CD14-positive monocyte (primary cell): Measurements from ENCODE around the gene PXMP4. TPM values are rescaled to one million over a fixed set of nuclear protein-coding genes. Genes with fewer than 3 reads are reported as not detected.

ENCODE experiments used
- DNase-seq, 3 donors: peaks; one replicate each; pipeline ENCODE4 v3.0.0-alpha.2; 2011 to 2022
- H2AFZ ChIP-seq: 2 replicates; pipeline ENCODE4 v1.6.0; 2012; ENCODE audit warnings: mild to moderate bottlenecking, low read depth, low read length, inconsistent platforms; ENCODE audit not compliant: insufficient read depth, poor library complexity, severe bottlenecking
- H3K27ac ChIP-seq, 2 donors: 1 replicate in 1 of 2; 2 replicates in 1 of 2; pipeline ENCODE4 v1.5.1; 2012 to 2013; ENCODE audit warnings: low read length in 2 of 2, control low read depth in 1 of 2, inconsistent platforms in 1 of 2, low read depth in 1 of 2, mild to moderate bottlenecking in 1 of 2
- H3K27me3 ChIP-seq, 2 donors: one replicate each; pipeline versions ENCODE4 v1.6.0 to v1.6.1; 2011 to 2013; ENCODE audit warnings: low read length in 2 of 2; ENCODE audit not compliant: control insufficient read depth in 2 of 2, insufficient read depth in 2 of 2
- H3K36me3 ChIP-seq, 2 donors: replicated peaks in 1 of 2; 1 replicate in 1 of 2; 2 replicates in 1 of 2; pipeline versions ENCODE4 v1.5.1 to v1.6.1; 2012 to 2013; ENCODE audit warnings: low read length in 2 of 2, control low read depth in 1 of 2, inconsistent platforms in 1 of 2, mild to moderate bottlenecking in 1 of 2; ENCODE audit not compliant: insufficient read depth in 2 of 2, control insufficient read depth in 1 of 2
- H3K4me1 ChIP-seq, 2 donors: 1 replicate in 1 of 2; 2 replicates in 1 of 2; pipeline versions ENCODE4 v1.5.1 to v1.6.1; 2012 to 2013; ENCODE audit warnings: low read length in 2 of 2, control low read depth in 1 of 2, inconsistent platforms in 1 of 2, mild to moderate bottlenecking in 1 of 2, moderate library complexity in 1 of 2; ENCODE audit not compliant: insufficient read depth in 2 of 2, control insufficient read depth in 1 of 2
- H3K4me2 ChIP-seq: replicated peaks from 2 replicates; pipeline ENCODE3; 2012; ENCODE audit warnings: low read length, moderate library complexity, mild to moderate bottlenecking; ENCODE audit not compliant: poor library complexity, severe bottlenecking; ENCODE audit errors: extremely low read depth
- H3K4me3 ChIP-seq, 3 experiments: fragments of 200-600 bp in 1 of 3; sonication (generic) in 1 of 3; replicated peaks in 1 of 3; 1 replicate in 2 of 3; 2 replicates in 1 of 3; pipeline ENCODE4 v1.5.1; 2011 to 2013; ENCODE audit warnings: low read length in 3 of 3, mild to moderate bottlenecking in 3 of 3, control low read depth in 2 of 3, low read depth in 2 of 3, inconsistent platforms in 1 of 3, moderate library complexity in 1 of 3
- H3K79me2 ChIP-seq: 2 replicates; pipeline ENCODE4 v1.6.0; 2012; ENCODE audit warnings: mild to moderate bottlenecking, control low read depth, inconsistent platforms, low read length, moderate library complexity; ENCODE audit not compliant: insufficient read depth
- H3K9ac ChIP-seq: 2 replicates; pipeline ENCODE4 v1.6.0; 2017; ENCODE audit warnings: low read length, mild to moderate bottlenecking; ENCODE audit not compliant: insufficient read depth, poor library complexity, severe bottlenecking
- H3K9me3 ChIP-seq, 2 donors: replicated peaks in 1 of 2; 1 replicate in 1 of 2; 2 replicates in 1 of 2; pipeline versions ENCODE4 v1.5.1 to v1.6.1; 2012 to 2013; ENCODE audit warnings: low read length in 2 of 2, control low read depth in 1 of 2; ENCODE audit not compliant: control insufficient read depth in 1 of 2, insufficient read depth in 1 of 2
- H4K20me1 ChIP-seq: 2 replicates; pipeline ENCODE4 v1.6.0; 2012; ENCODE audit warnings: mild to moderate bottlenecking, low read length, control low read depth, moderate library complexity; ENCODE audit not compliant: insufficient read depth
- H3K27ac Mint-ChIP-seq, 7 donors: one replicate each; pipeline ENCODE4 v1.8.0; 2020; ENCODE audit warnings: mild to moderate bottlenecking in 7 of 7, mixed read lengths in 7 of 7, moderate library complexity in 6 of 7, inconsistent platforms in 2 of 7
- H3K27me3 Mint-ChIP-seq, 3 donors: one replicate each; pipeline ENCODE4 v1.8.0; 2021 to 2022; ENCODE audit warnings: low read depth in 3 of 3, mild to moderate bottlenecking in 3 of 3, mixed read lengths in 3 of 3, moderate library complexity in 3 of 3, inconsistent platforms in 1 of 3
- H3K36me3 Mint-ChIP-seq, 2 donors: one replicate each; pipeline ENCODE4 v1.8.0; 2020; ENCODE audit warnings: mixed read lengths in 2 of 2, inconsistent platforms in 1 of 2, mild to moderate bottlenecking in 1 of 2
- H3K4me1 Mint-ChIP-seq: one replicate; pipeline ENCODE4 v1.8.0; 2020; ENCODE audit warnings: mild to moderate bottlenecking, mixed read lengths
- H3K4me3 Mint-ChIP-seq, 2 donors: one replicate each; pipeline ENCODE4 v1.8.0; 2020; ENCODE audit warnings: mild to moderate bottlenecking in 2 of 2, mixed read lengths in 2 of 2, moderate library complexity in 1 of 2
- H3K9me3 Mint-ChIP-seq, 7 donors: one replicate each; pipeline ENCODE4 v1.8.0; 2020 to 2022; ENCODE audit warnings: mixed read lengths in 7 of 7, mild to moderate bottlenecking in 6 of 7, moderate library complexity in 6 of 7, inconsistent platforms in 2 of 7
- WGBS: methylation state at CpG from one replicate; pipeline ENCODE4 v1.1.5; 2013; ENCODE audit warnings: missing lambda C conversion rate; ENCODE audit not compliant: insufficient coverage; 5-methylcytosine and 5-hydroxymethylcytosine counted together
- intact Hi-C, 2 donors: fragments of 100-400 bp; cut with micrococcal nuclease; formaldehyde crosslinking; loops; one replicate each; pipeline versions ENCODE4 v1.15.0 to v1.15.1; 2023
- polyA plus RNA-seq, 3 donors: library from polyadenylated mRNA; depleted of rRNA in 1 of 3; unstranded in 2 of 3; stranded (reverse) in 1 of 3; fragments of 300-500 nt in 2 of 3; fragments of >200 nt in 1 of 3; fragmentation: Illumina TruSeq in 2 of 3; gene quantifications; 1 replicate in 2 of 3; 2 replicates in 1 of 3; pipeline ENCODE4 v1.2.3, GENCODE V29; 2012 to 2021
- TF ChIP-seq, protein P1 (sequence below): fragments of 200-600 bp; IDR thresholded peaks from one replicate; pipeline ENCODE4 v1.8.0; 2022; ENCODE audit warnings: antibody characterized with exemption, mild to moderate bottlenecking

Gene PXMP4
- polyA plus RNA-seq, 3 donors = 4.9 to 11.4 (median 9.0) TPM

- Mint-ChIP-seq H3K27me3 (peaks cover 0 to 4% (median 3%) of the 10 kb centered on the region in 3 donors), H3K9me3 (peaks cover 0 to 4% (median 0%) of the 10 kb centered on the region in 7 donors), H3K36me3 (peaks cover 5 to 8% of the 10 kb centered on the region in 2 donors), H3K4me3 (peak overlapping the region; percentile 91 to 96), H3K27ac (peak overlapping the region; percentile 85 to 95 (median 88)), H3K4me1 (peaks cover 37% of the 10 kb centered on the region)
- intact Hi-C loops = no loop called here
- DNase-seq = peak in 1 of 3 donors; percentile 11
- no peaks in the 10 kb centered on the region for H3K9me3 ChIP-seq
- H3K4me2 ChIP-seq = peak overlapping the region; percentile 70
- H3K36me3 ChIP-seq = peaks cover 4 to 5% of the 10 kb centered on the region in 2 donors
- H3K4me1 ChIP-seq = peaks cover 16 to 25% of the 10 kb centered on the region in 2 donors
- H3K9ac ChIP-seq = peak overlapping the region; percentile 79
- TF ChIP-seq, protein P1, sequence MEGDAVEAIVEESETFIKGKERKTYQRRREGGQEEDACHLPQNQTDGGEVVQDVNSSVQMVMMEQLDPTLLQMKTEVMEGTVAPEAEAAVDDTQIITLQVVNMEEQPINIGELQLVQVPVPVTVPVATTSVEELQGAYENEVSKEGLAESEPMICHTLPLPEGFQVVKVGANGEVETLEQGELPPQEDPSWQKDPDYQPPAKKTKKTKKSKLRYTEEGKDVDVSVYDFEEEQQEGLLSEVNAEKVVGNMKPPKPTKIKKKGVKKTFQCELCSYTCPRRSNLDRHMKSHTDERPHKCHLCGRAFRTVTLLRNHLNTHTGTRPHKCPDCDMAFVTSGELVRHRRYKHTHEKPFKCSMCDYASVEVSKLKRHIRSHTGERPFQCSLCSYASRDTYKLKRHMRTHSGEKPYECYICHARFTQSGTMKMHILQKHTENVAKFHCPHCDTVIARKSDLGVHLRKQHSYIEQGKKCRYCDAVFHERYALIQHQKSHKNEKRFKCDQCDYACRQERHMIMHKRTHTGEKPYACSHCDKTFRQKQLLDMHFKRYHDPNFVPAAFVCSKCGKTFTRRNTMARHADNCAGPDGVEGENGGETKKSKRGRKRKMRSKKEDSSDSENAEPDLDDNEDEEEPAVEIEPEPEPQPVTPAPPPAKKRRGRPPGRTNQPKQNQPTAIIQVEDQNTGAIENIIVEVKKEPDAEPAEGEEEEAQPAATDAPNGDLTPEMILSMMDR = no peak
- H3K4me3 ChIP-seq = peak overlapping the region; percentile 60 to 90 (median 79)
- no peaks in the 10 kb centered on the region for H4K20me1 ChIP-seq
- H3K27me3 ChIP-seq = no peaks in the 10 kb centered on the region
- peak overlapping the region; percentile 60 to 84 for H3K27ac ChIP-seq
- 54% methylated on average over 10 of the region's 13 CpGs for WGBS
- peaks cover 22% of the 10 kb centered on the region for H3K79me2 ChIP-seq
- H2AFZ ChIP-seq = peak overlapping the region; percentile 97
Measured at GRCh38 chr20:33719277-33719988, 677 bp downstream of the PXMP4 start.

- no peak overlapping the region for H3K4me2 ChIP-seq
- H3K9me3 ChIP-seq = no peaks in the 10 kb centered on the region
- H3K27ac Mint-ChIP-seq = no peak overlapping the region
- no peak overlapping the region for H2AFZ ChIP-seq
- no peaks in the 10 kb centered on the region for H3K27me3 ChIP-seq
- TF ChIP-seq, protein P1 = no peak
- no CpG with 5 or more reads among the region's 2 CpGs for WGBS
- H3K27me3 Mint-ChIP-seq = peaks cover 0 to 4% (median 2%) of the 10 kb centered on the region in 3 donors
- peaks cover 32 to 37% of the 10 kb centered on the region in 2 donors for H3K36me3 Mint-ChIP-seq
- peaks cover 10 to 17% of the 10 kb centered on the region in 2 donors for H3K4me1 ChIP-seq
- intact Hi-C loops = no loop called here
- H3K4me3 Mint-ChIP-seq = no peak overlapping the region
- H3K9me3 Mint-ChIP-seq = peaks cover 0 to 4% (median 0%) of the 10 kb centered on the region in 7 donors
- H3K27ac ChIP-seq = peak overlapping the region in 1 of 2 donors; percentile 5
- peaks cover 28 to 33% of the 10 kb centered on the region in 2 donors for H3K36me3 ChIP-seq
- H3K9ac ChIP-seq = no peak overlapping the region
- H3K79me2 ChIP-seq = peaks cover 22% of the 10 kb centered on the region
- H3K4me1 Mint-ChIP-seq = peaks cover 25% of the 10 kb centered on the region
- no peak overlapping the region for H3K4me3 ChIP-seq
- no peaks in the 10 kb centered on the region for H4K20me1 ChIP-seq
- no peak for DNase-seq
Measured at GRCh38 chr20:33716498-33716897, 3.6 kb downstream of the PXMP4 start.
